SK-N-MC (cell line): ENCODE measurements around the gene RCOR1.

Source experiments
- DNase-seq: peaks from one replicate; pipeline ENCODE4 v3.0.0-alpha.2; 2011; ENCODE audit warnings: low read depth, low spot score
- H3K27ac ChIP-seq: fragments of 200-600 bp; sonication (generic); 2 replicates; pipeline ENCODE4 v1.5.1; 2016; ENCODE audit warnings: mixed run types
- H3K36me3 ChIP-seq: fragments of 200-600 bp; sonication (generic); 2 replicates; pipeline ENCODE4 v1.6.1; 2017; ENCODE audit warnings: antibody characterized with exemption, low read length, mixed read lengths; ENCODE audit not compliant: insufficient read depth
- H3K4me3 ChIP-seq: fragments of 200-600 bp; sonication (generic); 2 replicates; pipeline ENCODE4 v1.5.1; 2016
- H3K9ac ChIP-seq: fragments of 200-600 bp; sonication (generic); 2 replicates; pipeline ENCODE4 v1.8.0; 2017; ENCODE audit warnings: mixed run types, mixed read lengths; ENCODE audit not compliant: insufficient read length
- H3K9me3 ChIP-seq: fragments of 200-600 bp; sonication (generic); 2 replicates; pipeline ENCODE4 v1.6.1; 2017; ENCODE audit warnings: low read depth, mild to moderate bottlenecking, antibody characterized with exemption, low read length, moderate library complexity, mixed read lengths
- EZH2 ChIP-seq: fragments of 200-600 bp; sonication (generic); IDR thresholded peaks from one replicate; pipeline ENCODE4 v1.6.1; 2017; ENCODE audit warnings: antibody characterized with exemption
- FOXP2 ChIP-seq: optimal IDR thresholded peaks from 2 replicates; pipeline ENCODE3; 2011; ENCODE audit warnings: mild to moderate bottlenecking, moderate library complexity; ENCODE audit not compliant: insufficient read depth; ENCODE audit errors: extremely low read length, control extremely low read depth
- POLR2AphosphoS5 ChIP-seq: IDR thresholded peaks from 2 replicates; pipeline ENCODE4 v1.6.1; 2012; ENCODE audit warnings: mild to moderate bottlenecking, low read depth, low read length, borderline replicate concordance

Gene RCOR1

GRCh38 chr14:102768223-102769048 is 176.0 kb downstream of the RCOR1 start:
- TF ChIP-seq POLR2AphosphoS5 (no peak), FOXP2 (no peak), EZH2 (no peak)
- Histone ChIP-seq H3K9ac (no peak overlapping the region), H3K4me3 (no peak overlapping the region), H3K9me3 (no peaks in the 10 kb centered on the region), H3K27ac (no peak overlapping the region), H3K36me3 (no peaks in the 10 kb centered on the region)
- no peak for DNase-seq

- Histone ChIP-seq H3K9ac (no peak overlapping the region), H3K27ac (no peak overlapping the region), H3K4me3 (no peak overlapping the region), H3K36me3 (no peaks in the 10 kb centered on the region), H3K9me3 (no peaks in the 10 kb centered on the region)
- TF ChIP-seq POLR2AphosphoS5 (no peak), EZH2 (no peak), FOXP2 (no peak)
- no peak for DNase-seq
Observed at GRCh38 chr14:102769049-102769327, 176.5 kb downstream of the RCOR1 start.

- no peaks in the 10 kb centered on the region for H3K9me3 ChIP-seq
- no peak overlapping the region for H3K9ac ChIP-seq
- H3K36me3 ChIP-seq = no peaks in the 10 kb centered on the region
- TF ChIP-seq EZH2 (no peak), POLR2AphosphoS5 (no peak), FOXP2 (no peak)
- DNase-seq = no peak
- H3K27ac ChIP-seq = no peak overlapping the region
- no peak overlapping the region for H3K4me3 ChIP-seq
Observed at GRCh38 chr14:102770147-102771123, 178.0 kb downstream of the RCOR1 start.

GRCh38 chr14:102771144-102771543 is 178.7 kb downstream of the RCOR1 start:
- TF ChIP-seq FOXP2 = no peak
- TF ChIP-seq EZH2 = no peak
- no peak for TF ChIP-seq POLR2AphosphoS5
- no peaks in the 10 kb centered on the region for H3K9me3 ChIP-seq
- H3K4me3 ChIP-seq = no peak overlapping the region
- DNase-seq = no peak
- no peak overlapping the region for H3K27ac ChIP-seq
- H3K9ac ChIP-seq = no peak overlapping the region
- no peaks in the 10 kb centered on the region for H3K36me3 ChIP-seq

- no peaks in the 10 kb centered on the region for H3K9me3 ChIP-seq
- no peak for DNase-seq
- no peaks in the 10 kb centered on the region for H3K36me3 ChIP-seq
- H3K4me3 ChIP-seq = no peak overlapping the region
- H3K9ac ChIP-seq = no peak overlapping the region
- no peak overlapping the region for H3K27ac ChIP-seq
- TF ChIP-seq POLR2AphosphoS5 (no peak), FOXP2 (no peak), EZH2 (no peak)
Observed at GRCh38 chr14:102772781-102773570, 180.5 kb downstream of the RCOR1 start.

- Histone ChIP-seq H3K27ac (peak overlapping the region; percentile 16; the same call in 1 of the 2 replicates), H3K36me3 (no peaks in the 10 kb centered on the region), H3K9ac (no peak overlapping the region), H3K9me3 (no peaks in the 10 kb centered on the region), H3K4me3 (no peak overlapping the region)
- TF ChIP-seq EZH2 (no peak), FOXP2 (no peak), POLR2AphosphoS5 (no peak)
- peak; percentile 50 for DNase-seq
Observed at GRCh38 chr14:102774391-102775153, 182.1 kb downstream of the RCOR1 start.

- Histone ChIP-seq H3K36me3 (no peaks in the 10 kb centered on the region; the same call in 1 of the 2 replicates), H3K9ac (no peak overlapping the region), H3K4me3 (no peak overlapping the region), H3K9me3 (no peaks in the 10 kb centered on the region), H3K27ac (peak overlapping the region; percentile 6)
- no peak for DNase-seq
- TF ChIP-seq FOXP2 (no peak), EZH2 (no peak), POLR2AphosphoS5 (no peak)
Observed at GRCh38 chr14:102775855-102776760, 183.7 kb downstream of the RCOR1 start.
